GM18505 (cell line): Measurements from ENCODE around the gene BBS9.
A peak's percentile ranks its signal among the peaks of the same experiment; 100 is the strongest.

Experiments
- ATAC-seq: cut with Tn5 transposase; IDR thresholded peaks from one replicate; pipeline ENCODE4 v1.9.1; 2021; ENCODE audit not compliant: unreplicated experiment
- POLR2A ChIP-seq: IDR thresholded peaks from 4 replicates; pipeline ENCODE4 v1.6.1; 2011; ENCODE audit warnings: borderline replicate concordance; ENCODE audit not compliant: insufficient read depth, insufficient read length; ENCODE audit errors: extremely low read depth

Gene BBS9

DNA sequence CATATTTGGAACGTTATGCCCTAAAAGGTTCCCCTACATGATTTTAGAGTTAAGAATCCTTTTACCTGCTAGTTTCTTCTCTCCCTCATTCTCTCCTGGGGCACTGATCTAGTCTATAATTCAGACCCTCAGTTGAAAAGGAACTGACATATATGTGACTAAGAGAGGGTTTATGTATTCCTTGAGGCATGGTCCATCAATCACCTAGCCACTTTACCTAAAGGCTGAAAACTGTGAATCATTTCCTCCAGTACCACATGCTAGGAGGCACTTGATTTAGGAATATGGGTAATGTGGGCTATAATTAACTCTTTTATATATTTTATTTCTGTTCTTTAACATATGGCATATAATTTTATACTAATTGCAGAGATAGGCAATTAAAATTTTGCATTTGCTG lies 303.5 kb downstream of the BBS9 start:
- TF ChIP-seq POLR2A = no peak
- ATAC-seq = no peak

DNA sequence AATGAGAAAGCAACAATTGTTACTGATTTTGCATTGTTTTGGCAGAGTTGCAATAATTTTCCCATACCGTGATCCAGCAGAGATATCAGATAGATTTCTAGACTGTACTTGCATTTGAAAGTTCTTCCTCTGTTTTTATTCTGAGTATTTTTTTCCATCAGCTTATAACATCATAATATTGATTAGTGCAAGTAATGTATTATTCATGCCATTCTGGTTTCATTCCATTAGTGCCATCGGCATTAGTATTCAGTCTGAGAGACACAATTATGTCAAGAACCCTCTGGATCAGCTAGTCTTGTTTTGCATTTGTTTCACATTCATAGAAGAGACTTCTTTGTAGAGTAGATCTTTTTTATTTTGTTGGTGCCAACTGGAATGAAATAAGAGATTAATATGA lies 304.0 kb downstream of the BBS9 start:
- ATAC-seq = no peak
- TF ChIP-seq POLR2A = no peak

DNA sequence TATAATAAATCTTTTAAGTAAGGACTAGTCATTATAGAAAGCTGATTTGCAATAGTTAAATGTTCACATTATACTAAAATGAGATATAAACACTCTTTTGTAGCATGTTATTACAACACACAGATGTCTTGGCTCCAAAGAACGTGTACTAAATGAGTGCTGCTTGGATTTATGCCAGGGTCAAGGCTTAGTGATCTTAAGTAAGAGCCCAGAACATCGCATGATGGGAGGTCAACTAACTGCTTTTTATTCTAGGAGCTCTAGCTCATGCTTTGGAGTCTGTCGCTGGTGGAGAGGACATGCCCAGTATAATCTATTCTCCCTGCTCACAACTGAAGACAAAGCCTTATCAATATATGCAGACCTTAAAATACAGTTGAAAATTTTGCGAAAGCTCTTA lies 315.1 kb downstream of the BBS9 start:
- TF ChIP-seq POLR2A = no peak
- ATAC-seq = no peak

DNA sequence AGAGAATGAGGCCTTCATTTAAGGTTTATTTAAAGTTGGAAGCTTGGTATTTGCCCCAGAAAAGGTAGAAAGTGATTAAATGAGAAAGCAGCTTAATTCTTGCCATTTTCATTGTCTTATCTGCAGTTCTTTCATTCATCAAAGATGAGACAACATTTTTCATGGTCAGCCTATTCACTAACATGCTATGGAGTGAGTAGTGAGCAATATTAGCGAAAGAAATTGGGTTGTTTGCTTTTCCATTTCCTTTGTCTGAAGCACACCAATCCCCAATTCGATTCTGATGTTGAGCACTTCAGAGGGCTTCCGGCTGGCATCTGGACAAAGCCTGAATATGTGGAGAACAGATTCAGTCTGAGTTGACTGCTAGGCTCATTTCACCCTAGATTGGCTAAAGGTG lies 317.2 kb downstream of the BBS9 start:
- no peak for ATAC-seq
- TF ChIP-seq POLR2A = no peak

DNA sequence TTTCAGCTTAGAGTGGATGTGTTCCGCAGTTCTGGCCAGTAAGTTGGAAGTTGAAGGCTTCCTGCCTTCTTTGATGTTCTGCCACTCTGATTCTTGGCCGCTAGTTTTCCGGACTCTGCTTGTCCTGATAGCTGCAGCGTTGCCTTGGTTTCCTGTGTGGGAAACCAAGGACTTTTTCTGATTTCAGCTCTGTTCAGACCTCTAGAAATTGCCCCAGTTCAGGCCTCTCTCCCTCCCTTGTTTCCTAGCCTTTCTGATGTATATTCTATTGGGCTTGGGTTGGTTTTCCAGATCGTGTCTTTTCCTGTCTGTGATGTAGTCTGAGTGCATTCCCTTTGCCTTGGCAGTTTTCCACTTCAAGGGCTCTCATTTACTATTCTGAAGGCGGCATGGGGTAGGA lies 318.7 kb downstream of the BBS9 start:
- TF ChIP-seq POLR2A = no peak
- no peak for ATAC-seq

DNA sequence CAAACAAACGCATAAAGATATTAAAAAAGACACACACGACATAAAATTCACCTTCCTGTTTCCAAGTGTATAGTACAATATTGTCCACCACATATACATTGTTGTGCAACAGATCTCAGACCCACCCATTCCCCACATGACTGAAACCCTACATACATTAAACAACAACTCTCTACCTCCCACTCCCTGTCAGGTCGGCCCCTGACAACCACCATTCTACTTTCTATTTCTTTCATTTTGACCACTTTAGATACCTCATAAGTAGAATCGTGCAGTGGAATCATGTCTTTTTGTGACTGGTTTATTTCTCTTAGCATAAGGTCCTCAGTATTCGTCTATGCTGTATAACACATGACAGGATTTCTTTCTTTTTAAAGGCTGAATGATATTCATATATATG lies 320.5 kb downstream of the BBS9 start:
- no peak for ATAC-seq
- TF ChIP-seq POLR2A = no peak

DNA sequence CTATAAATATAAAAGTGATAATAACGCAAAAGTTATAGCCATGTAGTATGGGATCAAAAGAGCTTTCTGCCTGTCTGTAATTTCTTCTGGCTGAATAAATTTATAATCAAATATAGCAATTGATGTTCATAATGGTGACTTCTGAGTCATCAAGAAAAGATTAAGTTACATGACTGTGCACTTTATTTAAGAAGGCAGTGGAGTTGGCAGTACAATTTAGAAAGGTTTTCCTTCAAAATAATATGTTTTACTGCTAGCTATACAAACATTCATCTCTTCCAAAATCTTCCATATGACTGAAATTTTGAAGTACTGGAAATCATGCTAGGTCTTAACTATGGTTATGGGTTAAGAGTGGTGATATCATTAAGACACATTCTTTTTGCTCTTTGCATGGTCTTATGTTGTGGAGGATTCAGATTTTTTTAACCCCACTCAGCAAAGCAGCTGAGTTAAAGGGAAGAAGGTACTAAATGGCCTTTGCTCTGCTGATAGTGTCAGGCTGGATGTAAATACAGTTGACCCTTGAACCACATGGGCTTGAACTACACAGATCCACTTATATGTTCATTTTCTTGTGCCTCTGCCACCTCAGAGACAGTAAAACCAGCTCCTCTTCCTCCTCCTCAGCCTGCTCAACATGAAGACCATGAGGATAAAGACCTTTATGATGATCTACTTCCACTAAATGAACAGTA lies 323.6 kb downstream of the BBS9 start:
- ATAC-seq = no peak

DNA sequence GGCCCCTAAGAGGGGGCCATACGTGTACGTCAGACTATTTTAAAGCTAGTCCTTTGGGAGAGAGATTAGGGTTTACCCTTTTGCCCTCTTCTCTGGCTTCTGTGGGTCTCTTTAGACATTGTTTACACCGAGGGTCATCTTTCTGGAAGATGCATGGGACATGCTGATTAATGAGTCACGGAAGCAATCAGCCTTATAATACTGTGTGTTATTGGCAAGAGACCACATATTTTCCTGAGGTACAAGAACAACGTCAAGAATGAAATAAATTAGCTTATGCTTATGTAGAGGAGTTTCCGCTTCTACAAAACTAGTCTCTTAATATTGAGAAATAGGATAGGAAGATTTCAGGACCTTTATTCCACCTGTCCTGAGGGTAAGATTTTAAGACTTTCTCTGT lies 327.7 kb downstream of the BBS9 start:
- TF ChIP-seq POLR2A = no peak
- ATAC-seq = no peak

More for the DNA sequence above, 323.6 kb downstream of the BBS9 start:
- TF ChIP-seq POLR2A = no peak

DNA sequence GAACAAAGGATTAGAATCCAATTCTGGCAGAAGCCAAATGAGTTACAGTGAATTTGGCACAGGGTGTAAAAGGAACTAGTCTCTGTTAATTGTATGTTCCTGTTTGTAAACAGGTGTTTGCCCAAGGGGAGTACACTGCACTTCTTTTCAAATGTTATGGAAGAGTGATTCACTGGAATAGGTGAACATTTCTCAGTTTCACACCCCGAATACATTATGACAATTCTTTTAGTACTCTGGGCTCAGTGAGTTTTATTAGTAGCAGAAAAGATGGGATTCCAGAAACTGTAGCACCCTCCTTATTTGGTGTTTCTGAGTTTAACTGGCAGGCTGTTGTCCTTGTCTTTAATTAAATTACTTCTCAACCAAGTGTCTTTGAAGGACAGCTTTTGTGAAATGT lies 329.2 kb downstream of the BBS9 start:
- ATAC-seq = no peak
- TF ChIP-seq POLR2A = no peak

DNA sequence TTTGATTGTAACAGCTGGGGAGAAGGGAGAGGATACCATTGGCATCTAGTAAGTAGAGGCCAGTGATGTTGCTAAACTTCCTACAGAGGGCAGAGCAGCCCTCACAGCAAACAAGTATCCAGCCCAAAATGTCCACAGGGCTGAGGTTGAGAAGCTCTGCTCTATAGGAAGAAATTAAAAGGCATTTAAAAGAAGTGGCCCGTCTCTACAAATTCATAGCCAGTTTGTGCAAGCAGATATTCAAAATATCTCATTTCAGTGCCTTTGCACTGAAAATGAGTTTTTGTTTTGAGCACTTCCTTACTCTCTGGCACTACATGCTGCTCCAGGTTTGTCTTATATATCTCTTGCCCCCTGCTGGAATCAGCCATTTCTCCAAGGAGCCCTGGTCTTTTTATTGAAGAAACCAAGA lies 330.0 kb downstream of the BBS9 start:
- no peak for TF ChIP-seq POLR2A
- ATAC-seq = no peak

DNA sequence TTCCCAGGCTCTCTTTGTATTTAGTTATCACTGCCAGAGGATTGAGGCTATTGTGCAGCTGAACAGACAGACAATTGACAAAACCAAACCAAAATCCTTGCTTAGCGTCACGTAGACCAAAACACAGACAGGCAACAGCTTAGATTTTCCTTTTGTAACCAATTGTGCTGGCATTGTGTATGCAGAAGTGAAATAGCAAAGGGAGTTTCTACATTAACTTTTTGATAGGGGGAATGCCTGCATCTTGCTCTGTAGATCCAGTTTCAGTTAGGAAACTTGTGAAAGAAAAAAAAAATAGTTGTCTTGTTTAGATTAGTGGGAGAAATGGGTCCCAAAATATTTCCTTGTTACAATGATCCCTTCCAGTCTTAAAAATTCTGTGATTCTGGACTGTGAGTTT lies 333.8 kb downstream of the BBS9 start:
- TF ChIP-seq POLR2A = no peak
- ATAC-seq = no peak

DNA sequence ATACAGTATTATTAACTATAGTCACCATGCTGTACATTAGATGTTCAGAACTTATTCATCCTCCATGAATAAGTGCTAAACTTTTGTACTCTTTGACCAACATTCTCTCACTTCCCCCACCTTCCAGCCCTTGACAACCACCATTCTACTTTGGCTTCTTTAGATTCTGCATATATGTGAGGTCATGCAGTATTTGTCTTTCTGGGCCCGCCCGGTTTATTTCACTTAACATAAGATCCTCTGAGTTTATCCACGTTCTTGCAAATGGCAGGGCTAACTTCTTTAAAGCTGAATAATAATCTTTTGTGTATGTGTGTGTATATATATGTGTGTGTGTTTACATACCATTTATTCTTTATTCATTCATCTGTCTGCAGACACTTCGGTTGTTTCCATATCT lies 336.8 kb downstream of the BBS9 start:
- no peak for TF ChIP-seq POLR2A
- no peak for ATAC-seq

DNA sequence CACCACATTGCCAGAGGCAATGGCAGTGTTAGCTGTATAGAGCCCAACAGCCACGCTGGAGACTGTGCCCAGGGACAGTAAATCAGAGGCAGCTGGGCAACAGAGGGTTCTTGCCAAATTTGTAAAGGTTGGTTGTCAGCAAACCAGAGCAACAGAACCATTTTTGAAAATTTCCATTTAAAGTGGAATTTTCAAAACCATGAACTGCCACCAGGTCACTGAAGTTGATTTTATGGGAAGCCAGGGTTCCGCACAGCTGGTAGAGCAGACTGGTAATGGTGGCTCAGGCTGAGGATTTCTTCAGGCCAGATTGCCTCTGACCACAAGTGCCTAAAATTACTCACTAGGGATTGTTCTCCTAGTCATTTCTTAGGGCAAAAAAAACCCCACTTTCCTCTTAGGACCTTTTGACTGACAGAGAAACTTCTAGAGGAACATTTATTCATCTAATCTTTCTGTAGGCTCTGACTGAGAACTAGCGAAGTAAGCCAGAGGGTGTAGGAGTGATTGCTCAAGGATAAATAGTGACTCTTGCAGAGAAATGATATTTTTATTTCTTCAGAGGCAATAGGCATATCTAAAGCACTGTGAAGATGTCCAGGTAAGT lies 342.4 kb downstream of the BBS9 start:
- TF ChIP-seq POLR2A = no peak
- peak; percentile 66 for ATAC-seq

DNA sequence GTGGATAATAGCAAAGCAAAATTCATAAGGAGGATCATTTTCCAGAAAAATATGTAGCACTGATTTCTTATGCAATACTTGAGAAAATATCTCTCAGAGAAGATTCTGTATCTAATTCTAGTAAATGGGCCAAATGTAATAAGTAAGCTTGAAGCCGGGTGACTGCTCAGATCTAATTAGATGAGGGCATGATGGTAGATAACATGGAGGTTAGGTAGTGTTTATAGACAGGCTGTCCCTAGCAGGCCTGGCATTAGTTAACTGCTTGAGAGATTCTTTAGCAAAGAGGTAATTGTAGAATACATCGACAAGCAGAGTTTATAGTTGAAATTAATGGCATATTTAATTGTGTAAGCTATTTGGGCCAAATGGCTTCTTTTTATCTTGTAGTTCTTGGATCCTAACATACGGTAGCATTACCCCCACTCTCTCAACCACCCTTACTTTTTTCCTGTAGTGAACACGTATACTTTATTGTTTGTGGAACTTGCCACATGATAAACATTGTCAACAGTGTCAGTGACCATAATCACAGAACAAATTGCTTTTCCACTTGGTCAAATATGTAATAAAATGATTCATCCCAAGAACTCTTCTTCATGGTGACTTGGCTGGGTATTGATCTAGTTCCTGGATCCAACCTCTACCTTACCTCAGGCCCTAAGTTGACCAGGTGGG lies 343.1 kb downstream of the BBS9 start:
- no peak for ATAC-seq
- TF ChIP-seq POLR2A = no peak
